Lower leg skin (tissue), 3 donors: ENCODE measurements around the gene COX14.

Source experiments
- CTCF ChIP-seq, 3 donors: fragments of 450-650 bp; IDR thresholded peaks; one replicate each; pipeline ENCODE4 v1.5.1; 2016; ENCODE audit warnings: antibody characterized with exemption in 3 of 3, mild to moderate bottlenecking in 3 of 3, moderate library complexity in 2 of 3
- POLR2A ChIP-seq, 2 donors: fragments of 450-650 bp; IDR thresholded peaks; one replicate each; pipeline ENCODE4 v1.6.1; 2016 to 2017; ENCODE audit warnings: antibody characterized with exemption in 2 of 2, mild to moderate bottlenecking in 1 of 2, moderate library complexity in 1 of 2

- TF ChIP-seq CTCF (IDR thresholded peaks at IDR 0.05) (no peak), POLR2A (IDR thresholded peaks at IDR 0.05) (no peak)
Observed at GRCh38 chr12:50073206-50073605, 38.8 kb upstream of the COX14 start.
